NOMO-1 treated with dmso at 0.1 percent for 144 hours (cell line): ENCODE measurements around the gene NUP210.

ENCODE experiments used
- DNase-seq: peaks from one replicate; lab custom pipeline; 2025; ENCODE audit not compliant: unreplicated experiment; lab: John Stamatoyannopoulos, UW

Gene NUP210

DNA sequence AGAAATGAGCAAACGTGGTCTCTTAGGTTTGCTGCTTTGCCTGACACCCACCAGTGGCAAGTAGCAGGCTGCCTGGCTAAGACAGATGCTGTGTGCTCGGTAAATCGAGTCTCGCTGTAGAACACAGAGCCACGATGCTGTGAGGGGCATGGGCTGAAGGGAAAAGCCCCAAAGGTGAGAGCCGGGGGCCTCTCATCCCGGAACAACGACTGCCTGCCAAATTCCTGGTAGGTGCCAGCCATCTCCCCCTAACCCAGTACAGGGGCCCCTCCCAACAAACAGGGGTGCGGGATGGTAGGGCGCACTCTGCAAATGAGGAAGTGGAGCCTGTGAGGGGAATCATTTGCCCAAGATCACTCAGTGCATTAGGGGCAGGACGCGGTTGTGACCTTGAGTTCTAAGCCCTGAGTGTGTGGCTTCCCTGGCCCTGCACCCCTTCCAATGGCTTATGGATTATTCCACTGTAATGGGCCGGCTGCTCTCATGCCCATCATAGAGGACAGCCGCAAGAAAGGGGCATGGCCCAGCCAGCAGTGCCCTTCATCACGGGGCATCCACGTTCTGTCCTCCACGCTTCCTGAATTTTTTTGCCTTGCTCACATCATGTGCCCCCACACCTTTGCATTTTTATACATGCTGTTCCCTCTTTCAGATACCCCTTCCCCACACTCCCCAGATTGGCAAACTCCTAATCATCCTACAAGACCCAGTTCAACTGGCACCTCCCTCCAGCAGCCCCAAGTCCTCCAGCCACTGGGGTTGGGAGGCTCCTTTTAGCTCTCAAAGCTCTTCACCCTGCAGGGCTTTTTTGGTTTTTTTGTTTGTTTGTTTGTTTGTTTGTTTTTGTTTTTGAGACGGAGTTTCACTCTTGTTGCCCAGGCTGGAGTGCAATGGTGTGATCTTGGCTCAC is 125.4 kb downstream of the NUP210 start:
- DNase-seq, result peak; percentile 5

DNA sequence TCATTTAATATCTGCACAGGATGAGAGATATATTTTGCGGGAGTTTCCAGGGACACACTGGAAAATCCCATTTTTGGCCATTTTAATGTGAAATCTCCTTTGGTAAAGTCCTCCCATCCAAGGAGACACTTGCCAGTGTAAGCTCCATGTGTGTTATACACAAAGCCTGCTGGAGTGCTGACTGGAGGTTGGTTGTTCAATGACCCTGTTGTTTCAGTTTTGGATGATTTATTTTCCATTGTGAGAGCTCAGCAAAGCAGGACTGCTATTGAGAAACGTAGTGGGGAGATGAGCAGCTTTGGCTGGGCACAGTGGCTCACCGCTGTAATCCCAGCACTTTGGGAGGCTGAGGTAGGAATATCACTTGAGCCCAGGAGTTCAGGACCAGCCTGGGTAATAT is 127.7 kb downstream of the NUP210 start:
- DNase-seq, result no peak

DNA sequence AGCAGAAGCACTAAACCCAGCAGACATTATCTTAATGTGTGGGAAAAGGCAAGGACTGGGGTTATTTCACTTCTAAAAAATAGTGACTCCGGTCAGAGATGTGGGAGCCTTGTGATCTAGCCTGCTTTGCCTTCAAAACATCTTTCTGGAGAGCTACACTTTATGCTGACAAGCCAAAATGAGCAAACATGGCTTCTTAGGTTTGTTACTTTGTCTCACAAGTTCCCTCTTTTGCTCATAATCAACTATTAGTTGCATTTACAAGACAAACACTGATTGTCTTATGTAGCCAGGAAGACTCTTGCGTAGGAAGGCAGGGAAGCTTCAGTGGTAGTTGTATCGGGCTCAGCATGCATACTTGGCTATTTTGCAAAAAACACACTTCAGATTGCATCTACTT is 129.2 kb downstream of the NUP210 start:
- no peak for DNase-seq

DNA sequence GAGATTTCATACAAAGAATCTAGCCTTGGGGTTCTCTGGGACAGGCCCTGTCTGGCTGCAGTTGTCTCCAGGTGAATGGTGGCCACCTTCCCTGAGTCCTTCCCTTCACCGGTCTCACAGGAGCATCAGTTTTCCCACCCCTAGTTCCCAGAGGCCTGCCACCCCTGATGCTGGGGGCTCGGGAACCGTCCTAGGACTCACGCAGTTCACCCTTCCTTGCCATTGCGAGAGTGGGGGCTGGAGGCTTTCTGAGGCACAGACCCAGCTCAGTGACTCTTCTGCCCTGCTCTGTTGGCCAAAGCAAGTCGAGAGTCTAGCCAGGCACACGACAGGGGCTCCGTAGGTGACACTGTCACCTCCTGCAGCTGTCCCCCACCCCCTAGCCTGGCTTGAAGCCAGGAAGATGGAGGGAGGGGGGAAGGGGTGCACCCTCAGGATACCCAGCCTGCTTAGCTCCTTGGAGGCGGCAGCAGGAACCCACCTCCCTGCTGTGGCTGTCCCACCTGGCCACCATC is 130.3 kb downstream of the NUP210 start:
- no peak for DNase-seq

DNA sequence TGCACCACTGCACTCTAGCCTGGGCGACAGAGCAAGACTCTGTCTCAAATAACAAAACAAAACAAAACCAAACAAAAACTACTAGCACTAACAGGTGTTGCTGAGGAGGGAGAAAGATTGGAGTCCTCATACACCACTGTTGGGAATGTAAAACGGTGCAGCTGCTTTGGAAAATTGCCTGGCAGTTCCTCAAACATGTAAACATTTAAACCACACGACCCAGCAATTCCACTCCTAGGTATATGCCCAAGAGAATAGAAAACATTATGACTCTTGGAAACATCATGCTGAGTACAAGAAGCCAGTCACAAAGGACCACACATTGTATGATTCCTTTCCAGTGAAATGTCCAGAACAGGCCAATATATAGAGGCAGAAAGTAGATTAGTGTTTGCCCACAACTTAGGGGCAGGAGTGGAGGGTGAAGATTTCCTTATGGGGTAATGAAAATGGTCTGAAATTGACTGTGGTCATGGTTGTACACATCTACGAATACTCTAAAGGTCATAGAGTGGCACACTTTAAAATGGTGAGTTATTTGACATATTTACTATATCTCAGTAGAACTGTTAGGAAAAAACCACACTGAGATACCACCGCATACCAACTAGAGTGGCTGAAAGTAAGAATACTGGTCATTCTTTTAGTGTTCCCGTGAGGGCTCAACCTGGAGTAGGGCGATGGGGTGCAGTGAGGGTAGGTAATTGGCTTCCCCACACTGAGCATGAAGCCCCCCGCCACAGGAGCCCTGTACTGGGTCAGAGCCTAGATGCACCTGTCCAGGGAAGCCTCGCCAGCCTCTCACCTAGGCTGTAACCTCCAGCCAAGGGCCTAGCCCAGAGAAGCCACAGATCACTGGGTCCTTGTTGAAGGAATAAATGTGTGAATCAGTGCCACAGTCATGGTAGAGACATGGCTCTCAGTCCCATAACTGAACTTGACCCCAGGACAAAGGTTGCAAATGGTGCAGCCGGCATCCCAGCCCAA is 131.1 kb downstream of the NUP210 start:
- no peak for DNase-seq

DNA sequence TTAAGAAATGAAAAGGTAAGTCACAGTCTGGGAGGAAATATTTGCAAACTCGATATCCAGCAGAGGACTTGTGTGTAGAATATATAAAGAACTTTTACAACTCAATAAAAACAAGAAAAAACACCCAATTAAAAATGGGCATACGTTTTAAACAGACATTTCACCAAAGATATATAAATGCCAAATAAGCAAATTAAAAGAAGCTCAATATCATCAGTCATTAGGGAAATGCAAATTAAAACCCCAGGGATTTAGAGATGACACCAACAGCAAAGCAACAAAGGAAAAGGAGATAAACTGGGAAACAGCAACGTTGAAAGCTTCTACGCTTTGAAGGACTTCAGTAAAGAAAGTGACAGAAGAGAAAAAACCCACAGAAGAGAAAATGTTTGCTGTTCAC is 132.3 kb downstream of the NUP210 start:
- no peak for DNase-seq

DNA sequence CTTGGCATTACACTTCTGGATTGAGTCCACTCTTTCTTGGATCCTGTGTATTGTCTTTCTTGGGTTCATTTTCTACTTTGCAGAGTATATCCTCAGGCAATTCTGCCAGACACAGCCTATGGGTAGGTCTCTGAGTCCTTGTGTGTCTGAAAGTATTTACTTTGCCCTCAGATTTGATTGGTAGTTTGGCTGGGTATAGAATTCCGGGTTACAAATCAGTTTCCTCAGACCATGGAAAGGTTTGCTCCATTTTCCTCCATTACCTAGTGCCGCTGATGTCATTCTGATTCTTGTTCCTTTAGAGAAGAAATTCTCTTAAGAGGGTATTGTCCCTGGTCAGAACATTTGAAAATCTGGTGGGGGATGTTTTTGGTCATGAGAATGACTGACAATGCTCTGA is 133.2 kb downstream of the NUP210 start:
- DNase-seq, result no peak

DNA sequence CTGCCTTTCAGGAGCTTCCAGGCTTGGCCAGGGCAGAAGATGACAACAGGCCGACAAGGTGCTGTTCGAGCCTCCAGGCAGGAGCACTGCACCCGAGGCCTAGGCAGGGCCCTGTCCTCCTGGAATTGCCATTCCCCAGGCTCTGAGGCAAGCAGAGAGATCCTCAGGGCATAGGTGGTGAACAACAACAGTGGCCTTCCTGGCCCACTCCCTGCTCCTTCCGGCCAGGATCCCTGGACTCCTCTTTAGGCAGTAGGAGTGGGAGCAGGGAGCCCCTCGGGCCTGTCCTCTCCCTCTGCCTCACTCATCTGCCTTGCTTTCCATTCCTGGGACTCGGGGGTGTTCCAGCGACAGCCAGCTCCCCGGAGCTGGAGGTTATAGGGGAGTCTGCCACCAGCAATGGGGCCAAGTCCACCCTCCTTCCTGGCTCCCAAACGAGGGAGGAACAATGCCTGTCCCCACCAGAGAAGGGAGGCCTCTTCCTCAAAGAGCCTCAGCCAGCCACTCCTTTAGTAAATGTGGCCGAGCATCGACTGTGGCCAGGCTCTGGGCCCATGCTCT is 135.0 kb downstream of the NUP210 start:
- DNase-seq, result no peak

DNA sequence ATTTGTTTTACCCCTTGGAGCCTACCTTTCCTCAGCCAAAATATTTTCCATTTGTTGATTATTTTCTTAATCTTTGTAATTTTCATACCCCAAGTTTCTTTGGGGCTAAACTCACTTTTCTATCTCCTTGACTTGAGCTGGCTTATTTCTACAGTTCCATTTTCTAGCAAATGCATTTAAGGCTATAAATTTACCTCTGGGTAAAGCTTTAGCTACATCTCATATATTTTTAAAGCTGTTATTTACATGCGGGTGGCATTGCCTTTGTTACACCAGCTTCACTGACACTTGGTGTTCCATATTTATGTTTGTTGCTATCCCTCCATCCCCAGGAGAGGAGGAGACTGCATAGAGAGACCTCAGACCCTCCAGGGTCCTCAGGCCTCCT is 136.3 kb downstream of the NUP210 start:
- DNase-seq, result no peak

DNA sequence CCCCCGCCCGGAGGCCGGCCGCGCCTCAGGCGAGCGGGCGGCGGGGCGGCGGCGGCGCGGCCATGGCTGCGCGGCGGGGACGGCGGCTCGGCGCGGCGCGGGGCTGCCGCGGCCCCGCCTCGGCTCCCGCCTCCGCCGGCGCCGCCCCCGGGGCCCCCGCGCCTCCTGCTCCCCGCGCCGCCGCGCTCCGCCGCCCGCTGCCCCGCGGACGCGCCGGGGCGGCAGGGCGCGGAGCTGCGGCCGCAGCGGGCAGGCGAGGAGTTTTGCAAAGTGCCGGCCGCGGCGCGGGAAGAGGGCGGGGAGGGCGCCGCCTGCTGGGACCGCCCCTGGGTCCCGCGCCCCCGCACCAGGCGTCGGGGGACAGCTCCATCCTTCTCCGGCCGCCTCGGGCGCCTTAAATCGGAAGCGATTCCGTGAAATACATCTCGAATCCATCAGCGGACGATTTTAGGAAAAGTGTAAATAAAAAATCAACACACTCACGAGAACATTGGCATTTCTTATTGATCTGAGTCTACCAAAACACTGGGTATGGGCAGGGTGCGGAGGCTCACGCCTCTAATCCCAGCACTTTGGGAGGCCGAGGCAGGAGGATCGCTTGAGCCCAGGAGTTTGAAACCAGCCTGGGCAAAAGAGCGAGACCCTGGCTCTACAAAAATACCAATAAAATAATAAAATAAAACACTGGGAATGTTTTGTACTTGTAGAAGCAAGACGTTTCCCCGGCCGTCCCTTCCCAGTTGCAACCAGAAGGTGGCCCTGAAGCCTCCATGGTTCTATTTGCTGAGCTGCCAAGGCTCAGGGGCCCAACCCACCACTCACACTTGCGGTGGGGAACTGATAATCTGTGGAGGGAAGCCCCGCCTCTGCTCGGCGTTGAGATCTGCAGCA is 136.9 kb downstream of the NUP210 start:
- no peak for DNase-seq

DNA sequence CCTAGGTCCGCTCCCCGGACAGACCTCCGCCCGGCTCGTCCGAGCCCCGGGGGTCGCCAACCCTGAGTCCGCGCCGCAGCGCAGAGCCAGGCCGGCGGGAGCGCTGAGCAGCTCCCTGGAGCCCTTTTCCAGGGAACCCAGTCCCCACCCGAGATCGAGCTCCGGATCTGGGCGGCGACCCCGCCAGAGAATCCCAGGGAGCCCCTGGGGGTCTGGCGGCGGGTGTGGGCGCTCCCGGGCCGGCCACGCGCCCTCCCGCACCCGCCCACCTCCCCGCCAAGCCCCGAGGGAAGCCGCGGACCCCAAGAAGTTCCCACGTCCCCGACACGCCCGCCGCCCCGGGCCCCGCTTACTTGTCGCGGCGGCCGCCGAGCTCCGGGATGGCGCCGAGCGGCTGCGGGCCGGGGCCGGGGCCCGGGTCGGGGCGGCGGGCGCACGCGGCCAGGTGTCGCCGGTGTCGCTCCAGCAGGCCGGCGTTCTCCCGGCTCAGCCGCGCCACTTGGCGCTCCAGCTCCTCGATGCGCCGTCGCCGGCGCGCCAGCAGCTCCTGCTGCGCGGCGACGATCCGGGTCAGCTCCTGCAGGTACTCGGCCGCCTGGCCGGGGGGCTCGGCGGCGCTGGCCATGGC is 137.7 kb downstream of the NUP210 start:
- no peak for DNase-seq

DNA sequence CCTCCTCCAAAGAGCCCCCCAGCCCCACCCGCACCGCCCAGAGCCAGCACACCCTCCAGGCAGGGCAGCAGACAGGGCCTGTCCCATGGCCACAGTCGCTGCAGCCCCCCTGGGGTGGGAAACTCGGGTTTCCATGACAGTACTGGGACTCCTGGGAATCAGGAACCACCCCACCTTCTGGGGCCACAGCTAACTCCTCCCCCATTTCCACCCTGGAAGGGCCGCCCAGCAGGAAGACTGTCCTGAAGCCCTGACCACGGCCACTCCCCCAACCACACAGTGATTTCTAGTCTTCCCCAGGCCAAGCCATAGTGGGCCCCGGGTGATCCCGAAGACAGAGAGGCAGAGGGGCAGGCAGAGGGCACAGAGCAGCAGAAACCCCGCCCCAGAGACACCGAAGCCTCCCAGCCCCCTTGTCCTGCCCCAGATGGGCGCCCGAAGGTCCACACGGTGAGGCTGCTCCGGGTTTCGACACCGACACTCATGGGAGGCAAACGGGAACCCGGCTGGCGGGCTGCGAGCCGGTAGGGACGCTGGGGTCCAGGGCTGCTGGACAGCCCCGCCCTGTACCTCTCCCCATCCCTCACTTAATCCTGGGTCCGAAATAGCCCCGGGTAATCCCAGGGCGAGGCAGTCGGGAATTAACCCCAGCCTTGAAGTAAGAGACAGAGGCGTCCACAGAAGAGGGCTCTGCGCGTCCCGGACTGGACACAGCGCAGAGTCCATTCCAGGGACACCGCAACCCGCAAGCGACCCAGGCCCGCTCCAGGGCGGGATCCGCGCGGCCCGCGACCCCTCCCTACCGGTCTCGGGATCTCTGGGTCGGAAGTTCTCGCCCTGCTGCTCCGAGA is 138.4 kb downstream of the NUP210 start:
- DNase-seq, result no peak

DNA sequence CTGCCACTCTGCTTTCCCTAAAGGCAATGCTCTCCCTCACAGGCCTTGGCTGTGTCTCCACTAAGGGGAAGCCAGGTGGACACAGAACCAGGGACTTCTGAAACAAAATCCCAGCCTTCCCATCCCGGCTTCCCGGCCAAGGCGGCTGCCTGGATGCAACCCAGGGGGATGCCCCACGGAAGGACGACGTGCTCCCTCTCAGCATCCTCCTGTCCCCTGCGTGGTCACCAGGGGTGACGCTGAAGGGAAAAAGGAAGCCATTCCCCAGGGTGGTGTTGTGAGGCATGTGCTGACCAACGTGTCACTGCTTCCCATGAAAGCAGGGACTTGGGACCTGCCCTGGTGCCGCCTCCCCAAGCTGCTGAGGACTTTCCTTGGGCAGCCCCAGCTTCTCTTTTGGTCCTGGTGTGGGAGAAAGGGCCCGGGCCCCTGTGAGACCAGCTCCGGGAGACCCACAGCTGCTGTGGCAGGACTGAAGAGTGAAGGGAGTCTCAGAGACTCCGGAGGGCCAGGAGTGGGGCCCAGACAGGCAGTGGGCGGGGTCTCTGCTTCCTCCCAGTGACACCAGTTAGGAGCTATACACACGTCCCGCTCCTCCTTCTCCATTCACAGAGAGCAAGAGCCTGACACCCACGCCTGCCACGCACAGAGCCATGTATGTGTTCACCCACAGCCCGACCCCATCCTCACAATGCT is 139.2 kb downstream of the NUP210 start:
- DNase-seq, result no peak

DNA sequence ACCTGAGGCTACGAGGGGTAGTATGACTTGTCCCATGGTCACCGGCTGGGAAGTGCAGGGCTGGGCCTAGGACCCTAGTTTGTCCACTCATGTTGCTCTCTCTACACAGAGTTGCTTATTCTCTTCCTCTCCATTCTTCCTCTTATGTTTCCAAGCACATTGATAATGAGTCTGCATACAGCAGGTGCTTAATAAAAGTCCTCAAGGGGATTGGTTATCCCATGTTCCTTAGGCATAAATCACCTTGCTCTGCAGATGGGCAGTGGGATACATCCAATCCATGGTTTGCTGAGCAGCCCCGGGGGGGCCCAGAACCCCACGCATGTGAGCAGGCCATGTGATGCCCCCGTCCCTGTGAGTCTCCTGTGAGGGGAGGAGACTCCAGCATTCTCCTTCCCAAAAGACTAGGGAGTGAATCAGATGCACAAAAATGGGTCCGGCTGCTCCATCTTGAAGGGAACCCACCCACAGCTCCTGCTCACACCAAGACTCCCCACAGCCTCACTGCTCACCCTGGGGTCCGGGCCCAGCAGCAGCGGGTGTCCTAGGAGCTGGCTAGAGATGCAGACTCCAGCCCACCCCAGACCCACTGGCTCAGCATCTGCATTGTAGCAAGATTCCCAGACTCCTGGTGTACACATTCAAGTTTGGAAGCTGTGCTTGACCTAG is 139.9 kb downstream of the NUP210 start:
- no peak for DNase-seq

DNA sequence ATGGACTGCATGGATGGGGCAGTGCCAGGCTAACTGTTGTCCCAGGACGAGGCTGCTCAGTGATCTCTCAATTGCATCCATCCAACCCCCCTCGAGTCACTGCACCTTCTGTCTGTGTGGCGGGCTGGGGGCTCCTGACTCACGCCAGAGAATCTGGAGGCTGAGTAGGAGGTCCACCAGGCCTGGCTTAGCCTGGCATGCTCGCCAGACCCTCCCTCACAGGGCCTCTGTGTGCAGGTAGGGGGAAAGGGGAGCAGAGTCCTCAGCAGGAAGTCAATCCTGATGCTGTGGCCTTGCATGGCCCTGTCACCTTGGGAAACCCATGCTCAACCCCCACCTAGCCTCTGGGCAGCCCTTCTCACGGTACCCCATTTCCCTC is 140.6 kb downstream of the NUP210 start:
- DNase-seq, result no peak

DNA sequence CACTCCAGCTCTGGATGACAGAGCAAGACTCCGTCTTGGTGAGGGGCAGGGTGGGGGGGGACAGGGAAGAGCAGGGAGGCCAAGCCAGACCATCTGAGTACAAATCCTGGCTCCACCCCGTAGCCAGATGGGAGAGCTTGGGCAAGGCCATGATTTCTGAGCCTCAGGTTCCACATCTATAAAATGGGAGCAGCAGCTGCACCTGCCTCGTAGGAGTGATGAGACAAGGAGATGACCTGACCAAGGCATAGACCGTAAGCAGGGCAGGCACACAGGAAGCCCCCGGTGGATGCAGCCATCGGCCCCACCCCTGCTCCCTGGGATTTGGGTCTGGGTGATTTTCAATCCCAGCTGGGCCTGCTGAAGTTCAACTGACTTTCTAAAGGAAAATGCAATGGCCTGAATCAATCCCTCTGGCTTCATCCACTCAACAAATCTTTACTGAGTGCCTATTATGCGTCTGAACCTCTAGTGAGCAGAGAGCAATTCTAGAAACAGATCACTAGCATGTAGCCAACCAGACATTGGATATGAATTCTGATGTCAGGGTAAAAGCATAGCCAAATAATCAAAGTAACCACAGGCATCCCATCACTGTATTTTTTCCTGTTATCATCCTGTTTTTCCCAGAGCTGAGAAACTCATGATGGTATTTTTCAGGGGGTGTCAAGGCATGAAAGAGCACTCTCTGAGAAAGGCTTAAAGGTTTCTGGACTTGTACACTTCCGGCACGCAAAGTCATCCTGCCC is 141.2 kb downstream of the NUP210 start:
- no peak for DNase-seq

DNA sequence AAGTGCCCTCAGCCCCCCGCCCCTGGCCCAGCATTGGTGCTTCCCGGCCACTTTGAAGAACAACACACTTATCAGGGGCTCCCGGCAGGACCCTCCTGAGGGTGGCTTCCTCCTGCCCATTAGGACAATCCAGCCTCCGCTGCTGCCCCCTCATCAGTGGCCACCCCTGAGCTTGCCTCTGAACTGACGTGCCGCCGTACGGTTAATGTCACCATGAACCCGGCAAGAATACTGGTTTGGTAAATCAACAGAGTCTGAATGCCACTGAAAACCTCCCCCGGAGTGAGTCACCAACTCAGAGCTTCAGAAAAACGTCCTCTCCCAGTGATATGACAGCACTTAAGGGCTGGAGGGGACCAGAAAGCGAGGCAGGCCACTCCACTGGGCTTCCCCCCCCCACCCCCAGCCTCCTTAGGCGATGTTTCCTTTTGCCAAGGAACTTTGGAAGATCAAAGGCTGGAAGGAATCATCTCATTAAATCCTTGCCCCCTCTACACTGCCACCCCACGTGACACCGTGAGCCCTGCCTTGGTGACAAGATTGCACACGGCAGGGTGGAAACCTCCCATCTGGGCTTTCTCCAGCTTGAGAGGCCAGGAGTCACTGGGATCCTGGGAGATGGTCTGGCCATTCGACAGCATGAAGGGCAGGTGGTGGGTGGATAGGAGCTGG is 142.1 kb downstream of the NUP210 start:
- no peak for DNase-seq
